ENCODE results near the gene ARSJ. TPM values are rescaled to one million over a fixed set of nuclear protein-coding genes. Genes with fewer than 3 reads are reported as not detected.

Gene ARSJ
- total and polyA plus RNA-seq, 2 of the 8 experiments (the other 6 are each of a cell fraction or from before 2014, with no cell fraction given): 1.4 to 6.3 TPM

DNA sequence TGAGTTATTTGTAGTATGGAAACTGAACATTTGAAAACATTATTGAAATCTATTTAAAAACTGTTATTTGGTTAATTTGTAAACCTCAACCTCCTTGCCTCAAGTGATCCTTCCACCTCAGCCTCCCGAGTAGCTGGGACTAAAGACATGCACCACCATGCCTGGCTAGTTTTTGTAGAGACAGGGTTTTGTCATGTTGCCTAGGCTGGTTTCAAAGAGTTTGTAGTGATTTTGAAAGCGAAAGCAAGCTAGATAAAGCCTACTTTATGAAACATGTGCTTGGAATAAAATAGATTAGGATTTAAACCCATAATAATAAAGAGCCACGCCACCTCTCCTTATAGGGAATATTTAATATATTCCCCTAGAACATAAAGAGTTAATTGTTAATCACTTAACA lies 23.5 kb downstream of the ARSJ start:
- peak; percentile 65 for FAIRE-seq
- H4K8ac ChIP-seq (ENCODE audit: extremely low read depth, insufficient read depth, low read length): no peak overlapping the region

More for the DNA sequence above, 23.5 kb downstream of the ARSJ start:
- H3K36me3 ChIP-seq (ENCODE audit: control insufficient read depth in 2 of 4, insufficient read depth in 4 of 4, low read length in 3 of 4): no peaks in the 10 kb centered on the region
- CTCF ChIA-PET (ENCODE audit: partially characterized antibody): interaction anchor here (0.6 to 1.8 kb wide), 6 partner anchors 115 to 717 kb away, joined by 3 to 8 read pairs (median 4); no protein-coding TSS in a partner anchor
- H3K4me3 ChIP-seq (ENCODE audit: extremely low read depth in 1 of 4, insufficient read depth in 2 of 4, low read depth in 3 of 4, low read length in 4 of 4): no peak overlapping the region
- WGBS, 2 experiments (ENCODE audit: extremely low coverage in 1 of 2, insufficient coverage in 1 of 2, insufficient read length in 1 of 2, insufficient replicate concordance in 2 of 2, low coverage in 1 of 2, low lambda C conversion rate in 2 of 2, missing lambda C conversion rate in 1 of 2): 96% methylated on average over 3 of the region's 3 CpGs; no CpG with 5 or more reads in 1 of the 2 experiments
- H3K4me2 ChIP-seq (ENCODE audit: insufficient read depth in 1 of 2, low read depth in 2 of 2, low read length in 2 of 2): no peak overlapping the region
- TF ChIP-seq RAD21 (IDR thresholded peaks at IDR 0.05 in 1 of 2, conservative IDR thresholded peaks at IDR 0.05 in 1 of 2; ENCODE audit: low read depth in 2 of 2, low read length in 2 of 2) (no peak), SIX5 (IDR thresholded peaks at IDR 0.05; ENCODE audit: low read depth, low read length) (no peak), TAF7 (optimal IDR thresholded peaks at IDR 0.05; ENCODE audit: borderline replicate concordance, low read depth, low read length) (no peak), JUN (IDR thresholded peaks at IDR 0.05; ENCODE audit: low read depth, low read length) (no peak)
- H3K4me1 ChIP-seq (replicated peaks in 1 of 4; ENCODE audit: control insufficient read depth in 3 of 4, insufficient read depth in 4 of 4, low read length in 3 of 4): peaks cover 0 to 2% (median 0%) of the 10 kb centered on the region in 4 experiments; a peak in 1 of 7 replicates
- no peak overlapping the region for H3K14ac ChIP-seq (ENCODE audit: insufficient read length)
- no peak overlapping the region for H2BK15ac ChIP-seq (ENCODE audit: low read length)
- no peaks in the 10 kb centered on the region for H3K27me3 ChIP-seq (replicated peaks in 1 of 4; ENCODE audit: control insufficient read depth in 3 of 4, extremely low read depth in 1 of 4, insufficient read depth in 3 of 4, low read length in 3 of 4)
- no peaks in the 10 kb centered on the region for H3K23me2 ChIP-seq (ENCODE audit: low read depth, low read length)
- no peaks in the 10 kb centered on the region for H4K20me1 ChIP-seq (replicated peaks in 1 of 2; ENCODE audit: control insufficient read depth in 1 of 2, insufficient read depth in 2 of 2, low read length in 2 of 2)
- no peak overlapping the region for H3K18ac ChIP-seq (ENCODE audit: extremely low read depth, low read length)
- POLR2A ChIA-PET (ENCODE audit: partially characterized antibody): no interaction called here
- H4K5ac ChIP-seq (ENCODE audit: insufficient read length, low read depth, low read length): no peak overlapping the region
- no peak overlapping the region for H3K9ac ChIP-seq (replicated peaks in 1 of 4; ENCODE audit: extremely low read depth in 1 of 4, low read depth in 3 of 4, low read length in 3 of 4)
- H2BK12ac ChIP-seq (ENCODE audit: low read depth, low read length): no peak overlapping the region
- no peak overlapping the region for H2BK5ac ChIP-seq (ENCODE audit: low read depth, low read length)
- no peak overlapping the region for H3K23ac ChIP-seq (ENCODE audit: insufficient read length)
- H2AK5ac ChIP-seq (ENCODE audit: low read depth, low read length): no peak overlapping the region
- H2BK120ac ChIP-seq (replicated peaks; ENCODE audit: low read depth, low read length): no peak overlapping the region
- no peaks in the 10 kb centered on the region for H3K79me1 ChIP-seq (ENCODE audit: low read depth, low read length)
- no peak overlapping the region for H3K56ac ChIP-seq (replicated peaks; ENCODE audit: insufficient read length, low read depth, low read length)
- H2BK20ac ChIP-seq (ENCODE audit: low read length): no peak overlapping the region
- H3K79me2 ChIP-seq (ENCODE audit: control insufficient read depth in 1 of 2, insufficient read depth in 2 of 2, low read length in 2 of 2): no peaks in the 10 kb centered on the region
- no peak for DNase-seq (ENCODE audit: low read depth in 1 of 2, low spot score in 2 of 2)
- no peak overlapping the region for H3K4ac ChIP-seq (replicated peaks; ENCODE audit: insufficient read length, low read depth, low read length)
- no peak overlapping the region for H2AFZ ChIP-seq (ENCODE audit: low read length)
- H3K9me3 ChIP-seq (ENCODE audit: insufficient read depth in 2 of 2, low read depth in 1 of 2, low read length in 1 of 2): no peaks in the 10 kb centered on the region
- no peak overlapping the region for H3K27ac ChIP-seq (ENCODE audit: low read depth, low read length)
- H4K91ac ChIP-seq (replicated peaks; ENCODE audit: insufficient read length, low read length): no peak overlapping the region

Data from H1 (cell line).